ENCODE data around the gene SERPINI2.

DNA sequence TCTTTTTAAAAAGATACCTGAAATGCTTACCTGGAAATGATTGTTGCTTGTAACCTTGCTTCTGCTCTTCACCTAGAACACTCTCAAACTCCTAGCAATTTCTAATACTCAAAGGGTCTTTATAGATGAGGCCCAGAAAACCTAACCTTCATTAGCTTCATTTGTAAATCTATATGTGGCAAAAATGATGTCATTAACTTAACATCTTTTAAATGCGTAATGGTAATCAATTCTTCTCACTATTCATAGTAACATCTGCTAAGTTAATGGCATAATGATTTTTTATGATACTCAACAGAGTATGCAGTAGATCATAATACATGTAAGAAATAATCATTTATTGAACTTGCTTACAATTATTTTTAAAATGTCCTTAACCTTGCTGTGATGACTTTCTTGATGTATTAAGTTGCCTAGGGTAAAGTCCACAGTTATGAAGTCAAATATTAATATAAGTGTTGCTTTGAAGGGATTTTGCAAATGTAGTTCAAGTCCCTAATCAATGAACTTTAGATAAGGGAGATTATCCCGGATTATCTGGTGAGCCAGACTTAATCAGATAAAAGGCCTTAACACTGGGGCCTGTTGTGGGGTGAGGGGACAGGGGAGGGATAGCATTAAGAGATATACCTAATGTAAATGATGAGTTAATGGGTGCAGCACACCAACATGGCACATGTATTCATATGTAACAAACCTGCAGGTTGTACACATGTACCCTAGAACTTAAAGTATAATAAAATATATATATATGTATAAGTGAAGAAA is 10.1 kb upstream of the SERPINI2 start:
- TF ChIP-seq MAX (IDR thresholded peaks at IDR 0.05) (no peak), RAD21 (CRISPR knock-in tag; IDR thresholded peaks at IDR 0.05) (no peak), IKZF4 (CRISPR knock-in tag; IDR thresholded peaks at IDR 0.05; ENCODE audit: borderline replicate concordance, low read depth, not compliant biosample characterization) (no peak), SRSF9 (IDR thresholded peaks at IDR 0.05; ENCODE audit: borderline replicate concordance, insufficient read depth, low read depth, low read length, poor library complexity, severe bottlenecking) (no peak), STAT5B (CRISPR knock-in tag; IDR thresholded peaks at IDR 0.05) (no peak), CTCF (CRISPR knock-in tag; IDR thresholded peaks at IDR 0.05) (no peak)
- TF ChIP-seq, protein P1, sequence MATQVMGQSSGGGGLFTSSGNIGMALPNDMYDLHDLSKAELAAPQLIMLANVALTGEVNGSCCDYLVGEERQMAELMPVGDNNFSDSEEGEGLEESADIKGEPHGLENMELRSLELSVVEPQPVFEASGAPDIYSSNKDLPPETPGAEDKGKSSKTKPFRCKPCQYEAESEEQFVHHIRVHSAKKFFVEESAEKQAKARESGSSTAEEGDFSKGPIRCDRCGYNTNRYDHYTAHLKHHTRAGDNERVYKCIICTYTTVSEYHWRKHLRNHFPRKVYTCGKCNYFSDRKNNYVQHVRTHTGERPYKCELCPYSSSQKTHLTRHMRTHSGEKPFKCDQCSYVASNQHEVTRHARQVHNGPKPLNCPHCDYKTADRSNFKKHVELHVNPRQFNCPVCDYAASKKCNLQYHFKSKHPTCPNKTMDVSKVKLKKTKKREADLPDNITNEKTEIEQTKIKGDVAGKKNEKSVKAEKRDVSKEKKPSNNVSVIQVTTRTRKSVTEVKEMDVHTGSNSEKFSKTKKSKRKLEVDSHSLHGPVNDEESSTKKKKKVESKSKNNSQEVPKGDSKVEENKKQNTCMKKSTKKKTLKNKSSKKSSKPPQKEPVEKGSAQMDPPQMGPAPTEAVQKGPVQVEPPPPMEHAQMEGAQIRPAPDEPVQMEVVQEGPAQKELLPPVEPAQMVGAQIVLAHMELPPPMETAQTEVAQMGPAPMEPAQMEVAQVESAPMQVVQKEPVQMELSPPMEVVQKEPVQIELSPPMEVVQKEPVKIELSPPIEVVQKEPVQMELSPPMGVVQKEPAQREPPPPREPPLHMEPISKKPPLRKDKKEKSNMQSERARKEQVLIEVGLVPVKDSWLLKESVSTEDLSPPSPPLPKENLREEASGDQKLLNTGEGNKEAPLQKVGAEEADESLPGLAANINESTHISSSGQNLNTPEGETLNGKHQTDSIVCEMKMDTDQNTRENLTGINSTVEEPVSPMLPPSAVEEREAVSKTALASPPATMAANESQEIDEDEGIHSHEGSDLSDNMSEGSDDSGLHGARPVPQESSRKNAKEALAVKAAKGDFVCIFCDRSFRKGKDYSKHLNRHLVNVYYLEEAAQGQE (IDR thresholded peaks at IDR 0.05; ENCODE audit: borderline replicate concordance in 1 of 2, low read depth in 1 of 2, low read length in 2 of 2): no peak
- TF ChIP-seq, protein P2, sequence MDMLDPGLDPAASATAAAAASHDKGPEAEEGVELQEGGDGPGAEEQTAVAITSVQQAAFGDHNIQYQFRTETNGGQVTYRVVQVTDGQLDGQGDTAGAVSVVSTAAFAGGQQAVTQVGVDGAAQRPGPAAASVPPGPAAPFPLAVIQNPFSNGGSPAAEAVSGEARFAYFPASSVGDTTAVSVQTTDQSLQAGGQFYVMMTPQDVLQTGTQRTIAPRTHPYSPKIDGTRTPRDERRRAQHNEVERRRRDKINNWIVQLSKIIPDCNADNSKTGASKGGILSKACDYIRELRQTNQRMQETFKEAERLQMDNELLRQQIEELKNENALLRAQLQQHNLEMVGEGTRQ (IDR thresholded peaks at IDR 0.05; ENCODE audit: low read depth, low read length): no peak
- TF ChIP-seq, protein P2 (CRISPR knock-in tag; IDR thresholded peaks at IDR 0.05; ENCODE audit: borderline replicate concordance): no peak
